HUES48 (cell line): Measurements from ENCODE around the gene CEBPA.

Experiments
- H3K27ac ChIP-seq: one replicate; pipeline ENCODE4 v1.7.0; 2013; ENCODE audit warnings: low read depth, low read length, inconsistent platforms
- H3K27me3 ChIP-seq: 2 replicates; pipeline ENCODE4 v1.6.1; 2013; ENCODE audit warnings: mild to moderate bottlenecking, low read length; ENCODE audit not compliant: control insufficient read depth, insufficient read depth
- H3K36me3 ChIP-seq: 2 replicates; pipeline ENCODE4 v1.6.1; 2013; ENCODE audit warnings: low read length; ENCODE audit not compliant: control insufficient read depth, insufficient read depth
- H3K4me1 ChIP-seq: 2 replicates; pipeline ENCODE4 v1.6.1; 2013; ENCODE audit warnings: mild to moderate bottlenecking, low read length; ENCODE audit not compliant: control insufficient read depth, insufficient read depth
- H3K4me3 ChIP-seq: 2 replicates; pipeline ENCODE4 v1.5.1; 2013; ENCODE audit warnings: mild to moderate bottlenecking, low read depth, low read length
- H3K9ac ChIP-seq: 2 replicates; pipeline ENCODE4 v1.6.1; 2013; ENCODE audit warnings: mild to moderate bottlenecking, low read depth, low read length, moderate library complexity
- H3K9me3 ChIP-seq: 2 replicates; pipeline ENCODE4 v1.6.1; 2013; ENCODE audit warnings: low read length; ENCODE audit not compliant: control insufficient read depth, insufficient read depth

Gene CEBPA

GRCh38 chr19:33292595-33293254, 9.6 kb downstream of the CEBPA start:
- Histone ChIP-seq H3K36me3 (no peaks in the 10 kb centered on the region), H3K4me3 (no peak overlapping the region), H3K9ac (no peak overlapping the region), H3K4me1 (no peaks in the 10 kb centered on the region), H3K27me3 (no peaks in the 10 kb centered on the region; the same call in 1 of the 2 replicates), H3K9me3 (no peaks in the 10 kb centered on the region), H3K27ac (no peak overlapping the region)

GRCh38 chr19:33291623-33292534, 10.5 kb downstream of the CEBPA start:
- Histone ChIP-seq H3K4me1 (no peaks in the 10 kb centered on the region), H3K27ac (no peak overlapping the region), H3K4me3 (no peak overlapping the region), H3K9ac (no peak overlapping the region), H3K36me3 (no peaks in the 10 kb centered on the region), H3K27me3 (no peaks in the 10 kb centered on the region), H3K9me3 (no peaks in the 10 kb centered on the region)

GRCh38 chr19:33290956-33291622, 11.2 kb downstream of the CEBPA start:
- Histone ChIP-seq H3K36me3 (no peaks in the 10 kb centered on the region), H3K4me3 (no peak overlapping the region), H3K4me1 (no peaks in the 10 kb centered on the region), H3K9ac (no peak overlapping the region), H3K27ac (no peak overlapping the region), H3K9me3 (no peaks in the 10 kb centered on the region), H3K27me3 (no peaks in the 10 kb centered on the region)

- no peaks in the 10 kb centered on the region for H3K4me1 ChIP-seq
- no peaks in the 10 kb centered on the region for H3K27me3 ChIP-seq
- no peak overlapping the region for H3K9ac ChIP-seq
- no peaks in the 10 kb centered on the region for H3K36me3 ChIP-seq
- H3K4me3 ChIP-seq, result no peak overlapping the region
- H3K27ac ChIP-seq, result no peak overlapping the region
- H3K9me3 ChIP-seq, result no peaks in the 10 kb centered on the region
Observed at GRCh38 chr19:33290082-33290815, 12.1 kb downstream of the CEBPA start.

GRCh38 chr19:33289261-33289660, 13.1 kb downstream of the CEBPA start:
- Histone ChIP-seq H3K4me1 (no peaks in the 10 kb centered on the region), H3K9me3 (no peaks in the 10 kb centered on the region)

GRCh38 chr19:33288666-33289065, 13.7 kb downstream of the CEBPA start:
- Histone ChIP-seq H3K27ac (no peak overlapping the region), H3K4me3 (no peak overlapping the region), H3K36me3 (no peaks in the 10 kb centered on the region), H3K4me1 (no peaks in the 10 kb centered on the region), H3K9ac (no peak overlapping the region), H3K9me3 (no peaks in the 10 kb centered on the region), H3K27me3 (no peaks in the 10 kb centered on the region)

More at GRCh38 chr19:33289261-33289660, 13.1 kb downstream of the CEBPA start:
- H3K27me3 ChIP-seq, result no peaks in the 10 kb centered on the region
- H3K27ac ChIP-seq, result no peak overlapping the region
- no peak overlapping the region for H3K4me3 ChIP-seq
- no peak overlapping the region for H3K9ac ChIP-seq
- H3K36me3 ChIP-seq, result no peaks in the 10 kb centered on the region

- Histone ChIP-seq H3K27ac (no peak overlapping the region), H3K36me3 (no peaks in the 10 kb centered on the region), H3K4me3 (no peak overlapping the region), H3K27me3 (no peaks in the 10 kb centered on the region), H3K4me1 (no peaks in the 10 kb centered on the region), H3K9me3 (no peaks in the 10 kb centered on the region), H3K9ac (no peak overlapping the region)
Observed at GRCh38 chr19:33287927-33288326, 14.4 kb downstream of the CEBPA start.

- Histone ChIP-seq H3K9ac (no peak overlapping the region), H3K9me3 (no peaks in the 10 kb centered on the region), H3K27me3 (no peaks in the 10 kb centered on the region)
Observed at GRCh38 chr19:33287438-33287837, 14.9 kb downstream of the CEBPA start.

GRCh38 chr19:33286899-33287298, 15.4 kb downstream of the CEBPA start:
- Histone ChIP-seq H3K4me3 (no peak overlapping the region), H3K36me3 (no peaks in the 10 kb centered on the region), H3K27ac (no peak overlapping the region), H3K27me3 (no peaks in the 10 kb centered on the region), H3K4me1 (no peaks in the 10 kb centered on the region), H3K9ac (no peak overlapping the region), H3K9me3 (no peaks in the 10 kb centered on the region)

More at GRCh38 chr19:33287438-33287837, 14.9 kb downstream of the CEBPA start:
- H3K4me1 ChIP-seq, result no peaks in the 10 kb centered on the region
- no peak overlapping the region for H3K27ac ChIP-seq
- no peaks in the 10 kb centered on the region for H3K36me3 ChIP-seq
- no peak overlapping the region for H3K4me3 ChIP-seq

- H3K4me1 ChIP-seq, result no peaks in the 10 kb centered on the region
- no peak overlapping the region for H3K4me3 ChIP-seq
- H3K9me3 ChIP-seq, result no peaks in the 10 kb centered on the region
- H3K27me3 ChIP-seq, result no peaks in the 10 kb centered on the region
- no peak overlapping the region for H3K9ac ChIP-seq
- H3K36me3 ChIP-seq, result no peaks in the 10 kb centered on the region
- no peak overlapping the region for H3K27ac ChIP-seq
Observed at GRCh38 chr19:33285441-33285927, 16.9 kb downstream of the CEBPA start.
